ENCODE results near the gene TMEM141.
"Not testable (repeated sequence)": the region's sequence is repeated elsewhere in the genome, so short reads cannot be mapped to it uniquely, and the experiment has no call there.

Gene TMEM141

DNA sequence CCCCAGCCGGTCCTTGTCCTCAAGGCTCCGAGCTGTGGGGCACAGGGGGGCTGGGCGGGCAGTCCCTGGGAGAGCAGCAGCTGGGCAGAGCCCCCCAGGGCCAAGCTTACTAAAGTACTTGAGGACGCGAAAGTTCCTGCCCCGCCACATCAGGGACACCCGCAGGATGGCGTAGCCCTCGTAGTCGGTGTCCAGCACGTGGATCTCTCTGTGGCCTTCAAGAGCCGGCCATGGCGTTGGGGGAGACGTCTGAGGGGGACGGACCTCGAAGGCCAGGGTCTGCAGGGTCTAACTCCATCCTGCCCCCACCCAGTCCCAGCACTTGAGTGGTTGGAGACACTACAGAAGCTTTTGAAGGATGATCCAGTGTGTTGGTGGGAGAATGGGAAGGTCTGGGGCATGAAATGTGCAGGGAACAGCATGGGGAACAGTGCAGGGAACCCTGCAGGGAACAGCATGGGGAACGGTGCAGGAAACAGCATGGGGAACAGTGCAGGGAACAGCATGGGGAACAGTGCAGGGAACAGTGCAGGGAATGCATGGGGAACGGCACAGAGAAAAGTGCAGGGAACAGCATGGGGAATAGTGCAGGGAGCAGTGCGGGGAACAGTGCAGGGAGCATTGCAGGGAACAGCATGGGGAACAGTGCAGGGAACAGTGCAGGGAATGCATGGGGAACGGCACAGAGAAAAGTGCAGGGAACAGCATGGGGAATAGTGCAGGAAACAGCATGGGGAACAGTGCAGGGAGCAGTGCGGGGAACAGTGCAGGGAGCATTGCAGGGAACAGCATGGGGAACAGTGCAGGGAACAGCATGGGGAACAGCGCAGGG is 35.6 kb upstream of the TMEM141 start:
- DNase-seq (ENCODE audit: low spot score): not testable (repeated sequence)

DNA sequence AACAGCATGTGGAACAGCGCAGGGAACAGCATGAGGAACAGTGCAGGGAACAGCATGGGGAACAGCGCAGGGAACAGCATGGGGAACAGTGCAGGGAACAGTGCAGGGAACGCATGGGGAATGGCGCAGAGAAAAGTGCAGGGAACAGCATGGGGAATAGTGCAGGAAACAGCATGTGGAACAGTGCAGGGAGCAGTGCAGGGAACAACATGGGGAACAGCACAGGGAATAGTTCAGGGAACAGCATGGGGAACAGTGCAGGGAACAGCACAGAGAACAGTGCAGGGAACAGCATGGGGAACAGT is 35.1 kb upstream of the TMEM141 start:
- DNase-seq (ENCODE audit: low spot score): no peak

DNA sequence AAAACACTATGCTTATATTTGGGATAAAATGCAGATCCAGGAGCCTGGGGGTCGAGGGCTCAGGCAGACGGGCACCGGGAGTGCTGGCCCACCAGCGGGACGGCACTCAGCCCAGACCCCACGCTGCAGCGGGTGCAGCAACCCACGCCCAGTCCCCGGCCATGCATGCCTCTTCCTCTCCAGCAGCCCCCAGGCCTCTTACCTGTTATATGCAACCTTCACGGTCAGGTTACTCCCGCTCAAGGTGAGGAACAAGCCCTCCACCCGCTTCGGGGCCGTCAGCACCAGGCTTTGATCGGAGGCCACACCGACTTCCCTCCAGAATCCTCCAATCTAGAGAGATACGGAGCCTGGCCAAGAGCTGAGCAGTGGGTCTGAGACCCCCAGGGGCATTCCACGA is 34.3 kb upstream of the TMEM141 start:
- DNase-seq (ENCODE audit: low spot score): no peak

DNA sequence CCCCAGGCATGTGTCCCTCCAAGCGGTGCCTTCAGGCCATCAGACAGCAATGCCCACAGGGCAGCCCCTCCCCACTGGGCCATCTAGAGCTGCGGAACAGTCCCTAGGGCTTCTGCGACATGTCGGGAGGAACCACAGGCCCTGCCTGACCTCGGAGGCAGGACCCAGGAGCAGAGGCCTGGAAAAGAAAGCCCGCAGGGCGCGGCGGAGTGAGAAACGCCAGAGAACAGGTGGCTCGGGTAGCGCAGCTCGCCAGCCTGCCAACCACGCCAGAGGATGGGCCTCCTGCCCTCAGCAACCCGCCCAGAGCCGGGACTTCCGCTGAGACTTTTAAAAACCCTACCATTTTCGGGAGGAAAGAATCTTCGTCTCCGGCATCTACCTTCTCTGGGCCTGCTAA is 33.8 kb upstream of the TMEM141 start:
- no peak for DNase-seq (ENCODE audit: low spot score)

DNA sequence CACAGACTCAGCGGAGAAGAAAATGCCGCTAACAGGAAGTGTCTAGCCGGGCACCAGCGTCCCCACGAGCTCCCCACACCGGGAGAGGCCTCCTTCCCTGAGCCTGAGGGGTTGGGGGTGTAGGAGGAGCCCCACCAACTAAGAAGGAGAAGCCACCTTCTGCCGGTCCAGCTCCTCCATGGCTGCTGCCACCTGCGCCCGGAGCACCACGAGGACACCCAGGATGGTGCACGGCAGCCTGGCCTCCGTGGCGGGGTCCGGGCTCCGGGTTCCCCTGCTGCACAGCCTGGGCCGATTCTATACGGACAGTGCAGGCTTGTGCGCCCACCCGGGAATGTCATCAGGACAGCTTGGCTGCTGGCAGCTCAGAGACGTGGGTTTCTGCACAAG is 33.4 kb upstream of the TMEM141 start:
- DNase-seq (ENCODE audit: low spot score): no peak

DNA sequence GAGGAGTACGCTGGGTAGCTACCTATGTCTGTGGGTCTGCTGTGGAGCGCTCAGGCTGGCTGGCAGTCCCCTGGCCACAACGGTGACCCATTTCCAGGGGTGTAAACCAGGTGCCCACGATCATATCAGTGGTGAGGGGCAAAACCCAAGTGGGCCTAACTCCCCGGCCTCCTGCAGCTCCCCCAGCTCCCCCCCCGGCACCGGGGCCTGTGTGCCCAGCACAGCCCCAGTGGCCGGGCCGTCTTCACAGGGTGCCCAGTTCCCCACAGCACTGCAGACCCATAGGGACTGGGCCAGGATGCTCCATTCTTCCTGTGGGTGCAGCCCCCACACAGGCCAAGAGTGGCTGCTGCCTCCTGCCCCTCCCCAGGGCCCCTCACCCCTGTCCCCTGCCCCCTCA is 32.1 kb upstream of the TMEM141 start:
- no peak for DNase-seq (ENCODE audit: low spot score)

DNA sequence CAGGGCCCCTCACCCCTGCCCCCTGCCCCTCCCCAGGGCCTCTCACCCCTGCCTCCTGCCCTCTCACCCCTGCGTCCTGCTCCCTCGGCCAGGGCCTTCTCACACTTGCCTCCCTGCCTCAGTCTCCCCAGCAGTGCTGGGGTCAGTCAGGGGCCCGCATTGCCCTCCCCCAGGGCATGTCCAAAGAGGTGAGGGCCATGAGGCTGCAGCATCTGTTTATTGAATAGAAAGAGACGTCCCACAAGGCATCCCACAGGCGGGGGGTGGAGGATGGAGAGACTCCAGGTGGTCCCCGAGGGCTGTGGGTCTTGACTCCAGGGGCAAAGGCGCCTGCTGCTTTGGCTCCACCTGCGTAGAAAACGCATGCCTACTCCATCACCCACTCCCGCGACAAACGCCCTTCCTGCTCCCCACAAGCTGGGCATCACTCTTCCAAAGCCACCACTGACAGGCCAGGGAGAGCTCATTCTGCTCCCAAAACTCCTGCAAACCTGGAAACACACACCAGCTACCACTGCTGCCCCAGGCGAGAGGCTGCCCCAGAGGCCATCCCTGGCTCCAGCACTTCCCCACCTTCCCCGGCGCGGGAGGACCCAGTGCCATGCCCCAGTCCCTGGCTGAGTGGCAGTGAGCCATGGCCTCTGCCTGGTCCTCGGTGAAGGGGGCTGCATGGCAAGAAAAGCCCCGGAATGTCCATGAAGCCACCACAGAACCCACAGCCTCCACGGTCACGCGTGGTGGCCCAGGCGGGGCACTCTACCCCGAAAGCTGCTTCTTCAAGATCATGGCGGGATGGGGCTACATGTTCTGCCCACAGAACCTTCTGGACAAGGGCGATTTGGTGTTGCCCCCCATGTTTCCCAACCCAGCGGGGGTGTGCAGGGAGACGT is 31.5 kb upstream of the TMEM141 start:
- DNase-seq (ENCODE audit: low spot score): no peak

DNA sequence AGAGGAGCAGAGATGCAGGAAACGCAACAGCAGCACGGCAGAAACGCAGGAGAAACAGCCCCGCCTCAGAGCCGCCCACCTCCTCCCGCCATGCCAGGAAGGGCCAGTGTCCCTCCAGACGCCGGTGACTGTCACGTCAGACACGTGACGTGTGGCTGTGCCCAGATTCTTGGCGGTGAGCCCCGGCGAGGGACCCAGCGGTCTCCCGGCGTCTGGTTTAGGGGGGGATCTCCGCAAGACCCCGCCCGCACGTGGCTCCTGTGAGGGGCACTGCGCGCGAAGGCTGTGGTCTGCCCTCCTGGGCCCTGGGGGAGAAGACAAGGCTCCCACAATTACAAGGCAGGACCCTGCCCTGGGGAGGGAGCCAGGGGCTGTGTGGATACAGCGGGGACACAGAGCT is 30.7 kb upstream of the TMEM141 start:
- DNase-seq (ENCODE audit: low spot score): no peak

DNA sequence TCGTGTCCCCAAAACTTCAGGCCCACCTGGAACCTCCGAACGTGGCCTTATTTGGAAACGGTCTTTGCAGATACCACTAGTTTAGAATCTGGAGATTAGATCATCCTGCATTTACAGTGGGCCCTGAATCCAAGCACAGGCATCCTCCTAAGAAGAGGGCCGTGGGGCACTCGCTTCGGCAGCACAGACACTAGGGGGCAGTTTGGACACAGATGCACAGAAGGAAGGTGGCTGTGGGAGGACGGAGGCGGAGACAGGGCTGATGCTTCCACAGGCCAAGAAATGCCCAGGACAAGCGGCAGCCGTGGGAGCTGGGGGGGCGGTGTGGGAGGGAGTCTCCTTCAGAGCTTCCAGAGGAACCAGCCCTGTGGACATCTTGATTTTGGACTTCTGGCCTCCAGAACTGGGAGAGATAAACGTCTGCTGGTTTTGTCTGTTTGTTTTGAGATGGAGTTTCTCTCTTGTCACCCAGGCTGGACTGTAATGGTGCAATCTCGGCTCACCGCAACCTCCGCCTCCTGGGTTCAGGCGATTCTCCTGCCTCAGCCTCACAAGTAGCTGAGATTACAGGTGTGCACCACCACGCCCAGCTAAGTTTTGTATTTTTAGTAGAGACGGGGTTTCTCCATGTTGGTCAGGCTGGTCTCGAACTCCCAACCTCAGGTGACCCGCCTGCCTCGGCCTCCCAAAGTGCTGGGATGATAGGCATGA is 30.2 kb upstream of the TMEM141 start:
- DNase-seq (ENCODE audit: low spot score): peak; percentile 79

DNA sequence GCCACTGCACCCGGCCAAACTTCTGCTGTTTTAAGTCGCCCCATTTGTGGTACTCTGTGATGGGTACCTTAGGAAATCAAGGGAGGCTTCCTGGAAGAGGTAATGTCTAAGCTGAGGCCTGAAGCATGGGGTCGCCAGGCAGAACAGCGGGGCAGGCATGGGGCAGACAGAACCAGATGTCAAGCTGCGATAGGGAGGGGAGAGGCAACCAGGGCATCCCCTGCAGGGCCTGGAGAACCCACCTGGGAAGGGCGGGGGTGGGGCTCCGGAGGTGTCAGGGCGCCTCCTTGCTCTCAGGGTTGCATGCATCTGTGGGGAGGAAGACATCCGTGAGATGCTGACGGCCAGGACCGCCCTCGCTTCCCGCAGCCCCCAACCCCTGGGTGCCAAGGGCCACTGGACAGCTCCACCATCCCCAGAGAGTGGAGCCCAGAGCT is 29.6 kb upstream of the TMEM141 start:
- DNase-seq (ENCODE audit: low spot score): no peak

DNA sequence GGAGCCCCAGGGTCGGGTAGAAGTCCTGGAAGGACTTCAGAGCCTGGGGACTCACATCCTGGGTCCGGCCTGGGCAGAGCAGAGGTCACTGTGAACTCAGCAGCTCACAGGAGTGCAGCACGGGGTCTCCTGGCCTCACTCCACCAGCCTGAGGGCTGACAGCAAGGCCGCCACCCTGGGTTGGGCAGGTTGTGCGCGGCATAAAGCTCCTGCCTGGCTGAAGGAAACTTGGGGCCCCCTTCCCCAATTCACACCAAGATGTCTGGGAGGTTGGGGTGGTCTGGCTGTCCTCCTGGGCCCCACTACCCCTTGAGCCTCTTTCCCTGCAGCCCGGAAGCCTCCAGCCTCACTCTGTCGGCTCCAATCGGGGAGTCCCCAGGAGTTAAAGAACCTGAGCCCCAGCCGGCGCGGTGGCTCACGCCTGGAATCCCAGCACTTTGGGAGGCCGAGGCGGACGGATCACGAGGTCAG is 28.9 kb upstream of the TMEM141 start:
- no peak for DNase-seq (ENCODE audit: low spot score)

DNA sequence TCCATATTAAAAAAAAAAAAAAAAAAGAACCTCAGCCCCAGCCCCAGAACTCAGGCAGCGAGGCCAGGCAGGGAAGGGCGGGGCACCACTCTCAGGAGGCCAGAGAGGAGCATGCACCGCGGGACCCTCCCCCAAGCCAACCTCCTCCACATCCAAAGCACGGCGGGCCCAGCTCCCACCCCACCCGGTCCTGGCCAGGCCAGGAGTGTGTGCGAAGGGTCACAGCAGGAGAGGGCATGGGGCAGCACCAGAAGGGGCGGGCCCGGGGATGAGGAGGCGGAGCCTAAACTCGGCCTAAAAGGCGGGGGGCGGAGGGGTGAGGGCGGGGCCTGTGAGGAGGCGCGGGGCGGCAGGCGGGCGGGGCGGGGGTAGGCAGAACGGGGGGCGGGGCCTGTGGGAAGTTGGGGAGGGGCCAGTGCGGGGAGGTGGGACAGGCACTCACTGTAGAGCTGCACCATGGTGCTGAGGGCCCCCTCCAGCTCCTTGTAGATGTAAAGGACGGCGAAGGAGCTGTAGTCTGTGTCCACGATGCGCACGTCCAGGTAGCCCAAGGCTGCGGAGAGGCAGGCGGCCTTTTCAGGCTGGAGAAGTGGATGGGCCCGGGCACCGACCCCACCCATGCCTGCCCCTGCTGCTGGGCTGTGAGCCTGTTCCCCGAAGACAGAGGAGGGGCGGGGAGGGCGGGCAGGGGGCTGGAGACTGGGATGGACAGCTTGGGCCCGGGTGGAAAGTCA is 28.1 kb upstream of the TMEM141 start:
- no peak for DNase-seq (ENCODE audit: low spot score)

DNA sequence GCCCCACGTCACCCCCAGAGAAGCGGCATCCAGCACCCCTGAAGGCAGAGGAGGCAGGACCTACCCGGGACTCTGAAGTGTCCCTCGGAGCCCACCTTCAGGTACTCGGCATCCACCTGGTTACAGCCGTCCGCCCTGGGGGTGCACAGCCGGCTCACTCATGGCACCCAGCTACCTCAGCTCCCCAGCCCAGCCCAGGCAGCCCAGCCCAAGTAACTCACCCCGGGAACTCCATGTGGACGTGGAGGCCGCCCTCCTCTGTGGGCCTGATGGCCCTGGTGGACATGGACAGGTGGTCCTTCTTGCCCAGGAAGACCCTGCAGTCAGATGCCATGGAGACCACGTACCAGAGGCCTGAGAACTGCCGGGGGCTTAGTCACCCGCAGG is 27.5 kb upstream of the TMEM141 start:
- no peak for DNase-seq (ENCODE audit: low spot score)

DNA sequence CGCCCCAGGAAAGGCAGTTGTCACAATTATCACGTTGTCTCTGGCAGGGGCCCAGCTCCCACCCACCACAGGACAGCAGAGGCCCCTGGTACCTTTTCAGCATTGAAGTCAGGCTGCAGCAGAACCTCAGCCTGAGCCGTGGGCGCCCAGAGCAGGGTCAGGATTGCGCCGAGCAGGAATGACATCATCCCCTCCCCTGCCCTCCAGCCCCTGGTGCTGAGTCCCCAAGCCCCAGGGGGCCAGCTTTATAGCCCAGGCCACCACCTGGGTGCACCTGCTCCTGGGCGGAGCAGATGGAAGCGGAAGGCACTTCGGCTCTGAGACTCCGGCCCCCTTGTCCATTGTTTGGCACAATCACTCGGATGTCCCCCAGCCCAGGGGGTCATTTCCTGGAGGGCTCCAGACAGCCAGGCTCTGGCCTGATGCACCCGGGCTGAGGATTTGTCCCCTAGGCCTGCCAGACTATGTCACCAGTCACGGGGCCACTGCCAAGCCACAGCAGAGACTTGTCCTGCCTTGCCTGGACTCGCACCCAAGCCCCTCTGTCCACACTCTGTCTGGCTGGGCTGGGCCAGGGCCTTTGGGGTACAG is 26.7 kb upstream of the TMEM141 start, which contains the start of gene LCN15:
Gene LCN15, minus strand, starts transcription at position 218 of the 591 bp plus-strand sequence. Its CDS starts 30 bp downstream, at position 188.
- no peak for DNase-seq (ENCODE audit: low spot score)

DNA sequence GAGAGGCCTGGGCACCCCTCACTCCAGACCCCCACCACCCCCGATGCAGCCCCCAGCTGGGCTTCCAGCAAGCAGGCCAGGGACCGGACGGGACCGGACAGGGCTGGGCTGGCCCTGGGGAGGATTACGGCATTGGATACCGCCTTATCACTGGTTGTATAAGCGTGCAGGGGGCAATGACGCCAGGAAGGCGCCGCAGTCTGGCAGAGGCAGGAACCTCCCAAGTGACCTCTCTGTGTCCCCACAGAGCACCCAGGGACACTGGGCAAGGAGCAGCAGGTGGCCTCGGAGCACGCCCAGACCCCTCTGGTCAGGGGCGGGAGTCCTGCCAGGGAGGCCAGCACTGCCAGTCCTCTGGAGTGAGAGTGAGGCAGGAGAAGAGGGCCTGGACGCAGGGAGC is 26.1 kb upstream of the TMEM141 start:
- DNase-seq (ENCODE audit: low spot score): no peak

DNA sequence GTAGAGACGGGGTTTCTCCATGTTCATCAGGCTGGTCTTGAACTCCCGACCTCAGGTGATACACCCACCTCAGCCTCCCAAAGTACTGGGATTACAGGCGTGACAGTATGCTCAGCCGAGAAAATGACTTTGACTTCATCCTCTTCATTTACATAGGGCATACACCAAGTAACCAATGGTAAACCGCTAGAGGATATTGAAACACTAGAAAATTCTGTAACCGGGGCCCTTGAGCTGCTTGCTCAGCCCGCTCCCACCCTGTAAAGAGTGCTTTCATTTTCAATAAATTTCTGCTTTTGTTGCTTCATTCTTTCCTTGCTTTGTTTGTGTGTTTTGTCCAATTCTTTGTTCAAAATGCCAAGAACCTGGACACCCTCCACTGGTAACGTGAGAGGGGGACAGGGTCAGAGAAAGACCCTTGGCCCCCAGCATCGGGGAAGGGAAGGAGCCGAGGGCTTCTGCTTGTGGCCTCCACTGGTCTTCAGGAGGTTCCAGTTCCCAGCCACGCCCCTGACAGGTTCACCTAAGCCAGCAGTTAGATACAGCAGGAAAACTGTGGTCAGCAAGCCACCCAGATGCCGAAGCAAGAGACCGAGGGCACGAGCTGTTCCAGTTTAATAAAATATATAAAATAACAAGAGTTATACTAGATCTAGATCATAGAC is 25.3 kb upstream of the TMEM141 start:
- DNase-seq (ENCODE audit: low spot score): not testable (repeated sequence)

DNA sequence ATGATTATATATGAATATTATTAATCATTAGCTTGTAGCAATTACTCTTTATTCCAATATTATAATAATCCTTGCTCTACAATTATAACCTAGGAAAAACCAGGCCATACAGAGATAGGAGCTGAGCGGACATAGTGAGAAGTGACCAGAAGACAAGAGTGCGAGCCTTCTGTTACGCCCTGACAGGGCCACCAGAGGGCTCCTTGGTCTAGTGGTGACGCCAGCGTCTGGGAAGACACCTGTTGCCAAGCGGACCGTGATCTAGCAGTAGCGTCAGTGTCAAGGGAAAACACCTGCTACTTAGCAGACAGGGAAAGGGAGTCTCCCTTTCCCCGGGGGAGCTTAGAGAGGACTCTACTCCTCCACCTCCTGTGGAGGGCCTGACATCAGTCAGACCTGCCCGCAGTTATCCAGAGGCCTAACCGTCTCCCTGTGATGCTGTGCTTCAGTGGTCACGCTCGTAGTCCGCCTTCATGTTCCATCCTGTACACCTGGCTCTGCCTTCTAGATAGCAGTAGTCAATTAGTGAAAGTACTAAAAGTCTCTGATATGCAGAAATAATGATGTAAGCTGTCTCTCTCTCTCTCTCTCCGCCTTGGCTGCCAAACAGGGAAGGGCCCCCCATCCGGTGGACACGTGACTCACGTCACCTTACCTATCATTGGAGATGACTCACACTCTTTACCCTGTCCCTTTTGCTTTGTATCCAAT is 24.6 kb upstream of the TMEM141 start:
- peak; percentile 66 for DNase-seq (ENCODE audit: low spot score)

DNA sequence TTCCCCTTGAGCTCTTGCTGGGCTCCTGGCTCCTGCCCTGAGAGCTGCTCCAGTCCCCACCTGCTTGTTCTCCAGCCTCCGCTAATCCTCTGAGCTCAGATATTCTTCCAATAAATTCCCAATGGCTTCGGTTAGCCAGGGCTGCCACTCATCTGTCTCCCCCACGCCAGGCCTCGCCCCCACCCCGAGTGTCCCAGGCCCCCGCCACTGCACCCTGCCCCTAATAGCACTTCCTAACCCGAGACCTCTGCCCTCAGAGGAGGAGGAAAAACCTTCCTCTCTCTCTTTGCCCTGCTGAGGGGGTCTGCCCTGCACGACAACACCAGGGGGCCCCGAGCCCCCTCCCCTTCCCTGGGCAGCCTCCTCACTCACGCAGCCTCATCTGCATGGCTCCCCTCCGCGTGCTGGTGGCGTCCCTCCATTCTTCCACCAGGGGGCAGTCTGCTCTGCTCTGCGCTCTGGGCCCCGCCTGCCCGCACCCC is 21.4 kb upstream of the TMEM141 start:
- DNase-seq (ENCODE audit: low spot score): no peak

DNA sequence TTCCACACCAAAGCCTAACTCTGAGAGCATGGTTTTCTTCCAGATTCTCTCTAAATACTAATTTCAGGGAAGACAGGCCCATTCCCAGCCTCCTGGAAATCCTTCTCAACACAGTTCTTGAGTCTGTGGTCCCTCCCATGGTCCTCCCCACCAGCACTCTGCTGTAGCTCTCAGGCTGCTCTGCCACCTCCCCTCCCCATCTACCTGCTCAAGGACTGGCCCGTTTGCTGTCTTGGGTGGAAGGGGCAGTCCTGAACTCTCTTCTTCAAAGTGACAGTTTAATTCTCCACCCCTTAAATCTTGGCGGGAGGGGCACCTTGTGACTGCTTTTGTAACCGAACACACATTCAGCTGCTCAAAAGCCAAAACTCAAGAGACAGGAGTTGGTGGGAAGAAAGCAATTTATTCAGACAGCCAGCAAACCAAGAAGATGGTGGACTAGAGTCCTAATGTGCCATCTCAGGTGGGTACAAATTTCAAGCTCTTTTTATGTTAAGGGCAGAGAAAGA is 19.2 kb upstream of the TMEM141 start:
- no peak for DNase-seq (ENCODE audit: low spot score)
